Ramos (cell line): Measurements from ENCODE around the gene RABGAP1L.
"Not testable (repeated sequence)": the region's sequence is repeated elsewhere in the genome, so short reads cannot be mapped to it uniquely, and the experiment has no call there.

ENCODE experiments used
- in situ Hi-C: fragments of 300-500 bp; cut with MboI; formaldehyde crosslinking; loops from one replicate; pipeline ENCODE4 v1.14.3; 2022; ENCODE audit warnings: low sequenced_read_pairs; ENCODE audit not compliant: unreplicated experiment

RABGAP1L gene

GRCh38 chr1:174692313-174692712 is 533.0 kb downstream of the RABGAP1L start:
- in situ Hi-C loops = no loop called here

- in situ Hi-C loops = no loop called here
Observed at GRCh38 chr1:174693085-174693484, 533.8 kb downstream of the RABGAP1L start.

- in situ Hi-C loops = not testable (repeated sequence)
Observed at GRCh38 chr1:174693539-174693938, 534.2 kb downstream of the RABGAP1L start.

GRCh38 chr1:174696026-174696821 is 536.9 kb downstream of the RABGAP1L start:
- in situ Hi-C loops = no loop called here

GRCh38 chr1:174700314-174700713 is 541.0 kb downstream of the RABGAP1L start:
- in situ Hi-C loops = no loop called here

GRCh38 chr1:174700775-174701174 is 541.5 kb downstream of the RABGAP1L start:
- in situ Hi-C loops = no loop called here

GRCh38 chr1:174701565-174701964 is 542.2 kb downstream of the RABGAP1L start:
- in situ Hi-C loops = no loop called here

- in situ Hi-C loops = no loop called here
Observed at GRCh38 chr1:174702011-174702410, 542.7 kb downstream of the RABGAP1L start.

- in situ Hi-C loops = no loop called here
Observed at GRCh38 chr1:174703309-174703708, 544.0 kb downstream of the RABGAP1L start.

GRCh38 chr1:174704300-174704699 is 545.0 kb downstream of the RABGAP1L start:
- in situ Hi-C loops = no loop called here

GRCh38 chr1:174710868-174711845 is 551.8 kb downstream of the RABGAP1L start:
- in situ Hi-C loops = no loop called here

GRCh38 chr1:174711848-174712247 is 552.5 kb downstream of the RABGAP1L start:
- in situ Hi-C loops = not testable (repeated sequence)

GRCh38 chr1:174712541-174712940 is 553.2 kb downstream of the RABGAP1L start:
- in situ Hi-C loops = no loop called here

GRCh38 chr1:174713796-174714195 is 554.5 kb downstream of the RABGAP1L start:
- in situ Hi-C loops = no loop called here

GRCh38 chr1:174719194-174719593 is 559.9 kb downstream of the RABGAP1L start:
- in situ Hi-C loops = no loop called here

- in situ Hi-C loops = no loop called here
Observed at GRCh38 chr1:174720618-174721017, 561.3 kb downstream of the RABGAP1L start.

GRCh38 chr1:174721246-174721645 is 561.9 kb downstream of the RABGAP1L start:
- in situ Hi-C loops = no loop called here

- in situ Hi-C loops = no loop called here
Observed at GRCh38 chr1:174723816-174724215, 564.5 kb downstream of the RABGAP1L start.

GRCh38 chr1:174724219-174724618 is 564.9 kb downstream of the RABGAP1L start:
- in situ Hi-C loops = no loop called here

- in situ Hi-C loops = loop anchor here (25.0 kb wide), 3 partner anchors 639 to 1989 kb away; no protein-coding TSS in a partner anchor
Observed at GRCh38 chr1:174726167-174726879, 567.0 kb downstream of the RABGAP1L start.
